ENCODE measurements around the gene CLDN16.
A peak's percentile ranks its signal among the peaks of the same experiment; 100 is the strongest.

The CLDN16 gene

DNA sequence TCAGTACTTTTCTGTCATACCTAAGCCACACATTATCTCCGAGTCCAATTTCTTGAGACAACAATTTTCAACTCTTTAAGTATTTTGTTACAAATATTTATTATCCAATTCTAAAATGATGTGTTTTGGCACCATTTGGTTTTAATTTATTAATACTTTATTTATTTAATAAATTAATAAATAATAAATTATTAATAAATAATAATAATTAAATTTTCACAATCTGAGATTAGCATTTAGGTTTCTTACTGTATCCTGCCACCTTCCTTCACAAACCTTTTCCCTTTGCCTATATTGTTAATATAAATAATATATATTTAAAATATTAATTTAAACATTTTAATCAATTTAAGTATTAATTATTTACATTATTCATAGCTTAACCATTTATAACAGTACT is 37.9 kb downstream of the CLDN16 start:
- H2BK15ac ChIP-seq (ENCODE audit: low read depth, poor library complexity, severe bottlenecking) = no peak overlapping the region
- no peak overlapping the region for H2AFZ ChIP-seq (ENCODE audit: low read depth, low read length)
- no peak overlapping the region for H3K4me3 ChIP-seq (ENCODE audit: insufficient read depth in 1 of 2, low read depth in 1 of 2, low read length in 2 of 2)
- H3K4me1 ChIP-seq (ENCODE audit: control insufficient read depth, insufficient read depth, low read depth, low read length) = no peaks in the 10 kb centered on the region
- no peak overlapping the region for H2AK5ac ChIP-seq (ENCODE audit: low read length, severe bottlenecking)
- H3K23ac ChIP-seq (ENCODE audit: low read length in 2 of 2) = no peak overlapping the region
- H3K27ac ChIP-seq (ENCODE audit: low read length, poor library complexity, severe bottlenecking) = no peak overlapping the region
- H4K8ac ChIP-seq (ENCODE audit: low read length) = no peak overlapping the region
- no peaks in the 10 kb centered on the region for H3K9me3 ChIP-seq (ENCODE audit: control insufficient read depth, low read length)
- H2BK12ac ChIP-seq (ENCODE audit: low read length in 2 of 2) = no peak overlapping the region
- no peak overlapping the region for H3K9ac ChIP-seq (ENCODE audit: low read length)
- H3K79me1 ChIP-seq (replicated peaks; ENCODE audit: low read length, poor library complexity, severe bottlenecking) = no peaks in the 10 kb centered on the region
- 80% methylated on average over 1 of the region's 1 CpG for WGBS
- no peaks in the 10 kb centered on the region for H3K36me3 ChIP-seq (ENCODE audit: control insufficient read depth in 1 of 2, insufficient read depth in 2 of 2, low read depth in 1 of 2, low read length in 2 of 2)
- no peak overlapping the region for H2BK120ac ChIP-seq (ENCODE audit: low read depth, low read length)
- no peak overlapping the region for H3K14ac ChIP-seq (ENCODE audit: low read length in 2 of 2)
- H3K4ac ChIP-seq (ENCODE audit: low read depth in 1 of 2, low read length in 2 of 2) = no peak overlapping the region
- no peaks in the 10 kb centered on the region for H3K27me3 ChIP-seq (ENCODE audit: control insufficient read depth in 1 of 2, insufficient read depth in 1 of 2, low read length in 2 of 2)
- no peak for DNase-seq
- no peak overlapping the region for H4K91ac ChIP-seq (ENCODE audit: low read length)
- H3K18ac ChIP-seq (ENCODE audit: low read depth in 1 of 2, low read length in 2 of 2) = no peak overlapping the region
- H2BK5ac ChIP-seq (ENCODE audit: low read depth, low read length, poor library complexity, severe bottlenecking) = no peak overlapping the region
- no peak overlapping the region for H3K4me2 ChIP-seq (ENCODE audit: low read length, poor library complexity, severe bottlenecking)

- H2BK120ac ChIP-seq (ENCODE audit: low read depth, low read length) = no peak overlapping the region
- no peak overlapping the region for H3K18ac ChIP-seq (ENCODE audit: low read depth in 1 of 2, low read length in 2 of 2)
- no peak overlapping the region for H4K91ac ChIP-seq (ENCODE audit: low read length)
- 90% methylated on average over 6 of the region's 6 CpGs for WGBS
- H3K9me3 ChIP-seq (ENCODE audit: control insufficient read depth, low read length) = no peaks in the 10 kb centered on the region
- no peak overlapping the region for H3K4ac ChIP-seq (ENCODE audit: low read depth in 1 of 2, low read length in 2 of 2)
- no peaks in the 10 kb centered on the region for H3K4me1 ChIP-seq (ENCODE audit: control insufficient read depth, insufficient read depth, low read depth, low read length)
- H3K9ac ChIP-seq (ENCODE audit: low read length) = no peak overlapping the region
- no peak overlapping the region for H2AK5ac ChIP-seq (ENCODE audit: low read length, severe bottlenecking)
- no peak overlapping the region for H3K4me3 ChIP-seq (ENCODE audit: insufficient read depth in 1 of 2, low read depth in 1 of 2, low read length in 2 of 2)
- no peak overlapping the region for H3K14ac ChIP-seq (ENCODE audit: low read length in 2 of 2)
- no peak overlapping the region for H2BK15ac ChIP-seq (ENCODE audit: low read depth, poor library complexity, severe bottlenecking)
- no peaks in the 10 kb centered on the region for H3K27me3 ChIP-seq (ENCODE audit: control insufficient read depth in 1 of 2, insufficient read depth in 1 of 2, low read length in 2 of 2)
- peak; percentile 11 for DNase-seq
- H3K79me1 ChIP-seq (replicated peaks; ENCODE audit: low read length, poor library complexity, severe bottlenecking) = no peaks in the 10 kb centered on the region
- no peak overlapping the region for H2AFZ ChIP-seq (ENCODE audit: low read depth, low read length)
- no peak overlapping the region for H2BK5ac ChIP-seq (ENCODE audit: low read depth, low read length, poor library complexity, severe bottlenecking)
- H3K36me3 ChIP-seq (ENCODE audit: control insufficient read depth in 1 of 2, insufficient read depth in 2 of 2, low read depth in 1 of 2, low read length in 2 of 2) = no peaks in the 10 kb centered on the region
- H3K23ac ChIP-seq (ENCODE audit: low read length in 2 of 2) = no peak overlapping the region
- no peak overlapping the region for H4K8ac ChIP-seq (ENCODE audit: low read length)
- H3K27ac ChIP-seq (ENCODE audit: low read length, poor library complexity, severe bottlenecking) = no peak overlapping the region
- no peak overlapping the region for H3K4me2 ChIP-seq (ENCODE audit: low read length, poor library complexity, severe bottlenecking)
- H2BK12ac ChIP-seq (ENCODE audit: low read length in 2 of 2) = no peak overlapping the region
Measured at GRCh38 chr3:190426806-190427507, 39.0 kb downstream of the CLDN16 start.

- Histone ChIP-seq H3K9me3 (ENCODE audit: control insufficient read depth, low read length) (no peaks in the 10 kb centered on the region), H4K8ac (ENCODE audit: low read length) (no peak overlapping the region), H2BK15ac (ENCODE audit: low read depth, poor library complexity, severe bottlenecking) (no peak overlapping the region), H3K14ac (ENCODE audit: low read length in 2 of 2) (no peak overlapping the region), H2BK12ac (ENCODE audit: low read length in 2 of 2) (no peak overlapping the region), H3K4me1 (ENCODE audit: control insufficient read depth, insufficient read depth, low read depth, low read length) (peaks cover 1% of the 10 kb centered on the region), H2AFZ (ENCODE audit: low read depth, low read length) (no peak overlapping the region), H3K36me3 (ENCODE audit: control insufficient read depth in 1 of 2, insufficient read depth in 2 of 2, low read depth in 1 of 2, low read length in 2 of 2) (no peaks in the 10 kb centered on the region), H3K27me3 (ENCODE audit: control insufficient read depth in 1 of 2, insufficient read depth in 1 of 2, low read length in 2 of 2) (no peaks in the 10 kb centered on the region), H4K91ac (ENCODE audit: low read length) (no peak overlapping the region), H3K79me1 (replicated peaks; ENCODE audit: low read length, poor library complexity, severe bottlenecking) (no peaks in the 10 kb centered on the region), H3K4me3 (ENCODE audit: insufficient read depth in 1 of 2, low read depth in 1 of 2, low read length in 2 of 2) (no peak overlapping the region), H3K18ac (ENCODE audit: low read depth in 1 of 2, low read length in 2 of 2) (peak overlapping the region in 1 of 2 experiments; percentile 33), H3K4me2 (ENCODE audit: low read length, poor library complexity, severe bottlenecking) (no peak overlapping the region), H2BK120ac (ENCODE audit: low read depth, low read length) (no peak overlapping the region), H3K27ac (ENCODE audit: low read length, poor library complexity, severe bottlenecking) (no peak overlapping the region), H2AK5ac (ENCODE audit: low read length, severe bottlenecking) (no peak overlapping the region), H2BK5ac (ENCODE audit: low read depth, low read length, poor library complexity, severe bottlenecking) (no peak overlapping the region), H3K23ac (ENCODE audit: low read length in 2 of 2) (no peak overlapping the region), H3K9ac (ENCODE audit: low read length) (no peak overlapping the region), H3K4ac (ENCODE audit: low read depth in 1 of 2, low read length in 2 of 2) (no peak overlapping the region)
- WGBS = no CpG with 5 or more reads among the region's 2 CpGs
- DNase-seq = no peak
Measured at GRCh38 chr3:190429681-190430080, 41.7 kb downstream of the CLDN16 start.

DNA sequence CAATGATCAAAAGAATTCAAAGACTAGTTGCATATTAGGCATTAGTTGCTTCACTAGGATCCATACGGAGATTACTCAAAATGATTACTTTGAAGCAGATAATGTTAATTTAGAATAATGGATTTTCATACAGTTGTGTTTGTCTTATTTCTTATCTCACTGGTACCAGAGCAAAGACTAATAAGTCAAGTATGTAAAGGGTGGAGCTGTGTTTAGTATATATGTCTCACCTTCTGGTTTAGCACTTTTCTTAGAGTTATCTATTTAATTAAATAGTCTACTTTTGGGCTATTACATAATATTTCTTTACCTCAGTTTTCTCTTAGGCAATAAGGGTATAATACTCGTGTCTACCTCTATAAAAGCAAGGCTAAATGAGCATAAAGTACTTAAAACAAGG is 42.9 kb downstream of the CLDN16 start:
- Histone ChIP-seq H4K8ac (ENCODE audit: low read length) (no peak overlapping the region), H3K9me3 (ENCODE audit: control insufficient read depth, low read length) (no peaks in the 10 kb centered on the region), H2AFZ (ENCODE audit: low read depth, low read length) (no peak overlapping the region), H3K79me1 (replicated peaks; ENCODE audit: low read length, poor library complexity, severe bottlenecking) (no peaks in the 10 kb centered on the region), H3K27me3 (ENCODE audit: control insufficient read depth in 1 of 2, insufficient read depth in 1 of 2, low read length in 2 of 2) (no peaks in the 10 kb centered on the region), H2BK15ac (ENCODE audit: low read depth, poor library complexity, severe bottlenecking) (no peak overlapping the region), H3K23ac (ENCODE audit: low read length in 2 of 2) (no peak overlapping the region), H3K27ac (ENCODE audit: low read length, poor library complexity, severe bottlenecking) (no peak overlapping the region), H4K91ac (ENCODE audit: low read length) (no peak overlapping the region), H2AK5ac (ENCODE audit: low read length, severe bottlenecking) (no peak overlapping the region), H3K4me1 (ENCODE audit: control insufficient read depth, insufficient read depth, low read depth, low read length) (peaks cover 1% of the 10 kb centered on the region), H2BK12ac (ENCODE audit: low read length in 2 of 2) (no peak overlapping the region), H2BK5ac (ENCODE audit: low read depth, low read length, poor library complexity, severe bottlenecking) (no peak overlapping the region), H2BK120ac (ENCODE audit: low read depth, low read length) (no peak overlapping the region), H3K4me2 (ENCODE audit: low read length, poor library complexity, severe bottlenecking) (no peak overlapping the region), H3K9ac (ENCODE audit: low read length) (no peak overlapping the region), H3K36me3 (ENCODE audit: control insufficient read depth in 1 of 2, insufficient read depth in 2 of 2, low read depth in 1 of 2, low read length in 2 of 2) (no peaks in the 10 kb centered on the region), H3K14ac (ENCODE audit: low read length in 2 of 2) (no peak overlapping the region), H3K4me3 (ENCODE audit: insufficient read depth in 1 of 2, low read depth in 1 of 2, low read length in 2 of 2) (no peak overlapping the region), H3K18ac (ENCODE audit: low read depth in 1 of 2, low read length in 2 of 2) (no peak overlapping the region), H3K4ac (ENCODE audit: low read depth in 1 of 2, low read length in 2 of 2) (no peak overlapping the region)
- 100% methylated on average over 1 of the region's 2 CpGs for WGBS
- no peak for DNase-seq
